ENCODE results near the gene GPER1.

GRCh38 chr7:1055491-1055955 lies 32.4 kb upstream of the GPER1 start:
- no peak for TF ChIP-seq REST (IDR thresholded peaks at IDR 0.05)
- TF ChIP-seq, protein P1, sequence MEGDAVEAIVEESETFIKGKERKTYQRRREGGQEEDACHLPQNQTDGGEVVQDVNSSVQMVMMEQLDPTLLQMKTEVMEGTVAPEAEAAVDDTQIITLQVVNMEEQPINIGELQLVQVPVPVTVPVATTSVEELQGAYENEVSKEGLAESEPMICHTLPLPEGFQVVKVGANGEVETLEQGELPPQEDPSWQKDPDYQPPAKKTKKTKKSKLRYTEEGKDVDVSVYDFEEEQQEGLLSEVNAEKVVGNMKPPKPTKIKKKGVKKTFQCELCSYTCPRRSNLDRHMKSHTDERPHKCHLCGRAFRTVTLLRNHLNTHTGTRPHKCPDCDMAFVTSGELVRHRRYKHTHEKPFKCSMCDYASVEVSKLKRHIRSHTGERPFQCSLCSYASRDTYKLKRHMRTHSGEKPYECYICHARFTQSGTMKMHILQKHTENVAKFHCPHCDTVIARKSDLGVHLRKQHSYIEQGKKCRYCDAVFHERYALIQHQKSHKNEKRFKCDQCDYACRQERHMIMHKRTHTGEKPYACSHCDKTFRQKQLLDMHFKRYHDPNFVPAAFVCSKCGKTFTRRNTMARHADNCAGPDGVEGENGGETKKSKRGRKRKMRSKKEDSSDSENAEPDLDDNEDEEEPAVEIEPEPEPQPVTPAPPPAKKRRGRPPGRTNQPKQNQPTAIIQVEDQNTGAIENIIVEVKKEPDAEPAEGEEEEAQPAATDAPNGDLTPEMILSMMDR (IDR thresholded peaks at IDR 0.05; ENCODE audit: low read depth, low read length, missing input control) = no peak
- TF ChIP-seq YY1 (IDR thresholded peaks at IDR 0.05) = no peak
- no peak for TF ChIP-seq MAX (IDR thresholded peaks at IDR 0.05)
- TF ChIP-seq RAD21 (IDR thresholded peaks at IDR 0.05) = no peak
- TF ChIP-seq GABPA (IDR thresholded peaks at IDR 0.05 in 1 of 2, conservative IDR thresholded peaks at IDR 0.05 in 1 of 2) = no peak
- no peak for TF ChIP-seq JUND (IDR thresholded peaks at IDR 0.05)
- no peak for TF ChIP-seq EGR1 (IDR thresholded peaks at IDR 0.05; ENCODE audit: low read depth in 2 of 2)
- no peak for TF ChIP-seq RXRA (IDR thresholded peaks at IDR 0.05)
- TF ChIP-seq TAF1 (conservative IDR thresholded peaks at IDR 0.05) = no peak
- no peak for TF ChIP-seq SP1 (IDR thresholded peaks at IDR 0.05)
- no peak for TF ChIP-seq ATF3 (IDR thresholded peaks at IDR 0.05)
- TF ChIP-seq ZBTB33 (IDR thresholded peaks at IDR 0.05) = no peak
